NCI-H526 (cell line): Measurements from ENCODE around the gene JAG2.

Source experiments
- DNase-seq, 2 experiments: peaks; one replicate each; lab custom pipeline; 2025; lab: John Stamatoyannopoulos, UW

The JAG2 gene

GRCh38 chr14:105168496-105168978, at the start of gene JAG2:
Gene JAG2, minus strand, starts transcription at chr14:105168776. Its CDS starts 356 bp downstream, at chr14:105168420.
- DNase-seq = peak in 1 of 2 experiments; percentile 78

- no peak for DNase-seq
Measured at GRCh38 chr14:105217774-105218173, 49.2 kb upstream of the JAG2 start.

- no peak for DNase-seq
Measured at GRCh38 chr14:105216490-105217247, 48.1 kb upstream of the JAG2 start.

- no peak for DNase-seq
Measured at GRCh38 chr14:105215602-105216001, 47.0 kb upstream of the JAG2 start.

GRCh38 chr14:105214324-105214915, 45.8 kb upstream of the JAG2 start:
- no peak for DNase-seq

GRCh38 chr14:105213361-105213760, 44.8 kb upstream of the JAG2 start:
- DNase-seq = no peak

- no peak for DNase-seq
Measured at GRCh38 chr14:105212541-105213300, 44.1 kb upstream of the JAG2 start.

- no peak for DNase-seq
Measured at GRCh38 chr14:105211758-105212089, 43.1 kb upstream of the JAG2 start.

GRCh38 chr14:105211086-105211757, 42.6 kb upstream of the JAG2 start:
- no peak for DNase-seq

- DNase-seq = no peak
Measured at GRCh38 chr14:105210266-105211025, 41.9 kb upstream of the JAG2 start.

- no peak for DNase-seq
Measured at GRCh38 chr14:105209646-105210045, 41.1 kb upstream of the JAG2 start.

- no peak for DNase-seq
Measured at GRCh38 chr14:105209091-105209490, 40.5 kb upstream of the JAG2 start.

- no peak for DNase-seq
Measured at GRCh38 chr14:105208738-105209075, 40.1 kb upstream of the JAG2 start.

GRCh38 chr14:105207996-105208737, 39.6 kb upstream of the JAG2 start:
- DNase-seq = no peak

GRCh38 chr14:105207460-105207901, 38.9 kb upstream of the JAG2 start:
- DNase-seq = peak in 1 of 2 experiments; percentile 50

- DNase-seq = no peak
Measured at GRCh38 chr14:105206873-105207272, 38.3 kb upstream of the JAG2 start.

- DNase-seq = no peak
Measured at GRCh38 chr14:105205673-105206208, 37.2 kb upstream of the JAG2 start.

- DNase-seq = no peak
Measured at GRCh38 chr14:105204931-105205672, 36.5 kb upstream of the JAG2 start.

GRCh38 chr14:105204206-105204930, 35.8 kb upstream of the JAG2 start:
- peak; percentile 17 to 58 for DNase-seq
